NCI-H2196 treated with DMSO at 0.1 percent for 48 hours (cell line): ENCODE measurements around the gene MAPRE3.

Source experiments
- DNase-seq: peaks from one replicate; lab custom pipeline; 2025; ENCODE audit not compliant: unreplicated experiment; lab: John Stamatoyannopoulos, UW

MAPRE3 gene

DNA sequence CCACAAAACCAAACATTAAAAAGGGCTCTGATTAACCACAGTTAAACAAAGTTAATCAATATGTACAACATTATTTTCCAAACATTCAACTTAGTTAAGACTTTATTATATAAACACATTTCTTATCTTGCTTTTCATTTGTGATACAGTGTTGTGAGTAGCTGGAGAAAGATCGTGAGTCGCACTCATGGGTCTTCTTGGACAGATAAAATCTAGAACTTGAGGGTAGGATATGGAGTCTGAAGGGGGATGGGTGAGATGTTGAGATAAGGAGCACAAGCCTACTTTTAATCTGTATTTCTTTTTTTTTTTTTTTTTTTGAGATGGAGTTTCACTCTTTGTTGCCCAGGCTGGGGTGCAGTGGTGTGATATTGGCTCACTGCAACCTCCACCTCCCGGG is 39.7 kb downstream of the MAPRE3 start:
- DNase-seq: no peak

DNA sequence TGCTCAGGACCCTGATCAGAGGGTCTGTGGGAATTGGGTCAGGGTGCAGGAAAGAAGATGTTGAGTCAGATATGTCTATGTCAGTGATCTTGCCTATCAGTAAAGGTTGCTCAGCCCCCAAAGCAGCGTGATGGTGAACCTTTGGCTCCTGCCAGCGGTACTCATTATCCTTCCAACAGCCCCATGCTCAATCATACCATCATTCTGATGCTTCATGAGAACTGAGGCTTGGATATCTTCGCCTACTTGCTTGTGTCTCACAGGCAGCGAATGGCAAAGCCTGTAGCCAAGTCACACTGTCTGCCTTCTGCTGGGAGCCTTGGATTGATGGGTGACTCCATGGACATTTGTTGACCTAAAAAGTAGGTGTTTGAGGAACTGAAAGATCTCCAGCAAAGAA is 43.3 kb downstream of the MAPRE3 start:
- DNase-seq: no peak

GRCh38 chr2:27014771-27015433 is 44.5 kb downstream of the MAPRE3 start:
- no peak for DNase-seq

GRCh38 chr2:27016801-27017325 is 46.4 kb downstream of the MAPRE3 start:
- peak; percentile 33 for DNase-seq

- no peak for DNase-seq
Observed at GRCh38 chr2:27018142-27018541, 47.7 kb downstream of the MAPRE3 start.

DNA sequence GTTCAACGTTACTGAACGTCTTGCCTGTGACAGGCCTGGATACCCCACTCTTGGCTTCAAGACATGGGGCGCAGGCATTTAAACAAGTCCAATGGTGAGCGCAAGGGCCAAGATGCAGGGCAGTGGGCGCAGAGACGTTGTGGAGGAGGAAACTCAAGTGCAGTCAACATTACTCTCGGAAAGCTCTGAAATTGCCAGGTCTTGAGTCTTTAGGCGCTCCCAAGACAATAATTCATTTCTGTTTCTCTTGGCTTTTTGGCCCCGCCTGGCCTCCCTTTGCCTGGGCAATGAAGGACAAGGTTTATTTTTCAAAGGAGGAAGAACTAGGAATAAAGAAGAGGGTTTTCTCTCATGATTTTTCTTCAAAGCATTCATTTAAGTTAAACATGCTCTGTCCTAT is 49.0 kb downstream of the MAPRE3 start:
- DNase-seq: no peak

DNA sequence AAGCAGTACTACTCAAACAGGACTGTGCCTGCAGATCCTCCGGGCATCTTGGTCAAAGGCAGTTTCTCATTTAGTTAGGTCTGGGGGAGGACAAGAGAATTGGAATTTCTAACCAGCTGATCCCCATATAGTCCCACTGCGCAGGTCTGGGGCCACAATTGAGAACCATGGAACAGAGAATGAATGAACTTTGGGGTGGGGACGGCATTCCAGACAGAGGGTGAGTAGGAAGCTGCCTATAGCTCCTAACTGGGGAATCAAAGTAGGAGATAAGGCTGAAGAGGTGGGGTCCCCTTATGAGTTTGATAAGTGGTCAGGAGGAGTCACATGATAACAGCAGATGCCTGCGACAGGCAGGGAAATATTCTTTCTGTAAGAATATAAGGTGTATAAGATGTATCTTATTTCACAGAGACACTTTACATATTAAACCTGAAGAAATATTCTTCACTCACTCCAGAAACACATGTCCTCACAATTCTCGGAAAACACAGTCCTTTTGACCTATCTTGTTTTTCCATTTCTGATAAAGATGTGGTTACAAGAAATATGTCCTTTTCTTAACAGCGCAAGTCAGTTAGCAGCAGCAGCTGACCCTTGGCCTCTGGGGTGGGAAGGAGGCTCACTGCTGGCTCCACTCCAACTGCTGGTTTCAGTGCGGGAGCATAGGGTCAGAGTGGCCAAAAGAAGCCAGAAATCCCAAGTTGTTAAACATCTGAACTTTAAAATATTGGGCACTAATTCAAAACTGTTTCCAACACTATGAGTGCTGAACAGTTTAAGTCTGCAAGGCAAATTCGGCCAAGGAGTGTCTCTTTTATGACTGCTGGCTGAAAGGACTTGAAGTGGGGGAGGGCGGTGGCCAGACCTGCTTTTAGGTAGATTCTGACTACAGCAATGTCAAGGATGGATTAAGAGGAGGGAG is 49.8 kb downstream of the MAPRE3 start:
- no peak for DNase-seq

GRCh38 chr2:27021253-27022049 is 51.0 kb downstream of the MAPRE3 start:
- no peak for DNase-seq

- DNase-seq: no peak
Observed at GRCh38 chr2:27023740-27024139, 53.3 kb downstream of the MAPRE3 start.

GRCh38 chr2:27024188-27024587 is 53.8 kb downstream of the MAPRE3 start:
- no peak for DNase-seq

DNA sequence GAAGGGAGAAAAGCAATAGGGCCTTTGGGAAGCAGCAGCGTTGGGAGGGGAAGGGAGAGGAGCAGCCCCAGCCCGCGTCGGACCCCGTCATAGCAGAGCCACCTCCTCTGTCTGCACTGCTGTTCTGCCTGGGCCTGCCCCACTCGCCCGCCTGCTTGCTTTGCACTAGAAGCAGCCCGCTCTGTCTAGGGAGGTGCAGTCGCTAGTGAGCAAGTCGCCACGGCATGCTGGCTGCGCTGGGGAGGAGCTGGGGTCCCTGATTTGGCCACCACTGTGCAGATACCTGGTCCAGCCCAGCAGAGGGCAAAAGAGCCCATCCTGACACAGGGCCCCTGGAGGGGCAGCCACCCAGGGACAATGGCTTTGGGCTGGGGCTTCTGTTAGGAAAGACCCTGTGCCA is 54.4 kb downstream of the MAPRE3 start:
- no peak for DNase-seq

GRCh38 chr2:27025281-27025800 is 54.9 kb downstream of the MAPRE3 start:
- no peak for DNase-seq

DNA sequence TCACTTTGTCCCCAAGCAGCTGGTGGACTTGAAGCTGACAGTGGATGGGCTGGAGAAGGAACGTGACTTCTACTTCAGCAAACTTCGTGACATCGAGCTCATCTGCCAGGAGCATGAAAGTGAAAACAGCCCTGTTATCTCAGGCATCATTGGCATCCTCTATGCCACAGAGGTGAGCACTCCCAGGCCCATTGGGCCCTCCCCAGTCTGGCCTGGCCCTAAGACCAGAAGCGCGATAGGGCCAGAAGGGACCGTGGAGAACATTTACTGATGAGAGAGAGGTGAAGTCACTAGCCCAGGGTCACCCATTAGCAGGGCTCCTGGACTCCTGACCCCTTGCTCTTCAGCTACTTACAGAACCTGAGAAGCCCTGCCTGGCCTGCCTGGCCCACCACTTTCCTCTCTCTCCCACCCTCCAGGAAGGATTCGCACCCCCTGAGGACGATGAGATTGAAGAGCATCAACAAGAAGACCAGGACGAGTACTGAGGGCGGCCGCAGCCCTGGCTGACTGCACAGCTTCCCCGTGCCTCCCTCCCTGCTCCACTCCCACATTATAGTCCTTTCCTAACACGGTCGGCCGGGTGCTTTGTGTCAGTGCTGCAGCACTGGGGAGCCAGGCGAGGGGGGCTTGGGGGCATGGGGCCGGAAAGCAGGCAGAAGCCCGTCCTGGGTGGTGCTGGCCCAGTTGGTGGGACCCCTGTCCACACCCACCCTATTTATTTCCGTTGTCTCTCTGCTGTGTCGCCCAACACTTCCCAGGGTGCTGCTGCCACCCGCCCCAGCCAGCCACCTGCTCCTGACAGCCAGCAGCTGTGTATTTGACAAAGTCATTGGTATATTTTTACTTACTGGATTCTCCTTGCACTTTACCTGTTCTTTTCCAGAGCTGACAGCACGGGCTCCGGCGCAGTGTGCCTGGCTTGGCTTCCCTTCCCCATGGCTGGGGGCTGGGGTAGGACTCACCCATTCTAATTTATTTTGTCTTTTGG is 55.7 kb downstream of the MAPRE3 start:
- DNase-seq: no peak

- DNase-seq: no peak
Observed at GRCh38 chr2:27027211-27027651, 56.8 kb downstream of the MAPRE3 start.

- DNase-seq: no peak
Observed at GRCh38 chr2:27029051-27029450, 58.6 kb downstream of the MAPRE3 start.

DNA sequence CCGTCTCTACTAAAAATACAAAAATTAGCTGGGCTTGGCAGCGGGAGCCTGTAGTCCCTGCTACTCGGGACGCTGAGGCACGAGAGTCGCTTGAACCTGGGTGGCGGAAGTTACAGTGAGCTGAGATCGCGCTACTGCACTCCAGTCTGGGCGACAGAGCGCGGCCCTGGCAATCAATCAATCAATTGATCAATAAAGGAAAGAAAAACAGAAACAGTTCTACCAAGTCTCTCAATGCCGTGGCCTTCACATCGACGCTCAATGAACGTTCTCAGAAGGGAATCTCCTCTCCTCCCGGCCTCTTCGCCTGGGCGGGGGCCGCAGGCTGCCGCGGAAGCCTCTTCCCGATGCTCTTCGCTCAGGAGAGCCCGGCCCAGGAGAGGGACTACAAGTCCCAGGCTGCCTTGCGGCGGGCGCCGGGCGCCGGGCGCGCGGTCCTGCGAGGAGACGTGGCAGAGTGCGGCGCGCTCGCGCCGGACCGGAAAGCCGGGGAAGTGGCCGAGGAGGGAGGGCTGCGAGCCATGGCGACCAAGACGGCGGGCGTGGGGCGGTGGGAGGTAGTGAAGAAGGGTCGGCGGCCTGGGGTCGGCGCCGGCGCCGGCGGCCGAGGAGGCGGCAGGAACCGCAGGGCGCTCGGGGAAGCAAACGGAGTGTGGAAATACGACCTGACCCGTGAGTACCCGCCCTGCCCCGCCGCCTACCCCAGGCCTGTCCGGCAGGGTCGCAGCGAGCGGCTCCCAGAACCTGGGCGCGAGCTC is 62.2 kb downstream of the MAPRE3 start, which contains the start of gene TMEM214:
TSS of gene TMEM214 (plus strand) at position 471 of the 758 bp plus-strand sequence. CDS start at position 522, 51 bp downstream.
- DNase-seq: peak; percentile 73

DNA sequence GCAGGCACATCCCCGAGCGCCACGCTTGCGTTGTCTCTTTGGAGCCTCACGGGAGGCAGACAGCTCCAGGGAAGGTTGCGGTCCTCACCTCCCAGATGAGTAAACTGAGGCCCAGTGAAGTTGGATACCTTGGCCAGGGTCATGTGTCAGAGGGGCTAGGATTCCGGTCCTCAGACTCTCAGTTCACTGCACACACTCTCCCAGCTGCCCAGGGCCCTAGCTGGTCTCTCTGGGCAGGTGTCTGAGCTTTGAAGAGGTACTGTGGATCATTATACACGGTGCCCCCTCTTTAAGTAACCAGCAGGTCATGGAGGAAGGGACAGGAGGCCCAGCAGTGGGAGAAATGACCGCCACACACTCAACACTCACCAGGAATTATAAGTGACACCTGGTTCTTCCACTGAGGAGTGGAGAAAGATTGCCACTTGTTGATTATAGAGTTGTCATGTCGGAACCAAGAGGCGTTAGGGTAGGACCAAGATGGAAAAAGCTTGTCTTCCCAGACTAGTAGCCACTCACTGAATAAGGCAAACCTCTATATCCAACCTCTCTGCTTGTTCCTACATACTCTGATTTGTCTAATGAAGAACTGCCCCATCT is 62.9 kb downstream of the MAPRE3 start:
- DNase-seq: no peak

DNA sequence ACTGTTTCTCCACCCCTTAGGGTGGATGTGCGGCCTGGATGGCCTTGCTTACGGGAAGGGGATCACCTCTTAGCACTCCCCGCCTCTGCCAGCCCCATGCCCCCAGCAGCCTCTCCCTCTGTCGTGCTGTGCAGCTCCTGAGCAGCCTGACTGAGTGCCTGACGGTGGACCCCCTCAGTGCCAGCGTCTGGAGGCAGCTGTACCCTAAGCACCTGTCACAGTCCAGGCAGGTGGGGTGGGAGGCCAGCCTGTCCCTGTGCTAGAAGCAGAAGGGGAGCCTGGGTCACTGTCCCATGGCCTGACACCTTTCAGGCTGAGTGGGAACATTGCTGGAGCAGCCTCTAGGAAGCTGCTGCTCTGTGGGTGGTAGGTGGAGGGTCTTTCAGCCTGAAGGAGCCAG is 67.6 kb downstream of the MAPRE3 start:
- no peak for DNase-seq
